C4-2B (cell line): ENCODE results near the gene WDR46.

Experiments used
- ZFX ChIP-seq: fragments of 450-650 bp; IDR thresholded peaks from 2 replicates; pipeline ENCODE4 v1.6.1; 2017
- TF ChIP-seq, protein P1 (sequence below): fragments of 450-650 bp; conservative IDR thresholded peaks from 2 replicates; pipeline ENCODE4 v1.5.1; 2017; ENCODE audit warnings: mild to moderate bottlenecking

- TF ChIP-seq, protein P1, sequence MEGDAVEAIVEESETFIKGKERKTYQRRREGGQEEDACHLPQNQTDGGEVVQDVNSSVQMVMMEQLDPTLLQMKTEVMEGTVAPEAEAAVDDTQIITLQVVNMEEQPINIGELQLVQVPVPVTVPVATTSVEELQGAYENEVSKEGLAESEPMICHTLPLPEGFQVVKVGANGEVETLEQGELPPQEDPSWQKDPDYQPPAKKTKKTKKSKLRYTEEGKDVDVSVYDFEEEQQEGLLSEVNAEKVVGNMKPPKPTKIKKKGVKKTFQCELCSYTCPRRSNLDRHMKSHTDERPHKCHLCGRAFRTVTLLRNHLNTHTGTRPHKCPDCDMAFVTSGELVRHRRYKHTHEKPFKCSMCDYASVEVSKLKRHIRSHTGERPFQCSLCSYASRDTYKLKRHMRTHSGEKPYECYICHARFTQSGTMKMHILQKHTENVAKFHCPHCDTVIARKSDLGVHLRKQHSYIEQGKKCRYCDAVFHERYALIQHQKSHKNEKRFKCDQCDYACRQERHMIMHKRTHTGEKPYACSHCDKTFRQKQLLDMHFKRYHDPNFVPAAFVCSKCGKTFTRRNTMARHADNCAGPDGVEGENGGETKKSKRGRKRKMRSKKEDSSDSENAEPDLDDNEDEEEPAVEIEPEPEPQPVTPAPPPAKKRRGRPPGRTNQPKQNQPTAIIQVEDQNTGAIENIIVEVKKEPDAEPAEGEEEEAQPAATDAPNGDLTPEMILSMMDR, result no peak
- TF ChIP-seq ZFX, result no peak
These were observed 4.1 kb upstream of the WDR46 start for GRCh38 chr6:33292996-33293682.
